Body of pancreas (tissue), 4 donors: Measurements from ENCODE around the gene EXOC1. TPM values are rescaled to one million over a fixed set of nuclear protein-coding genes. Genes with fewer than 3 reads are reported as not detected.

Experiments
- ATAC-seq: fragments of 150-250 bp; one replicate; pipeline ENCODE4 v1.9.1; 2016
- DNase-seq, 4 donors: peaks; one replicate each; pipeline ENCODE4 v3.0.0-alpha.2; 2019
- H3K27ac ChIP-seq, 4 donors: fragments of 200-600 bp; sonication (generic); 1 replicate in 3 of 4; 2 replicates in 1 of 4; pipeline versions ENCODE4 v1.5.1 to v1.6.1; 2016 to 2019; ENCODE audit warnings: mild to moderate bottlenecking in 1 of 4, mixed read lengths in 1 of 4, moderate library complexity in 1 of 4
- H3K27me3 ChIP-seq, 2 donors: fragments of 200-600 bp; sonication (generic); one replicate each; pipeline ENCODE4 v1.6.0; 2016; ENCODE audit warnings: mild to moderate bottlenecking in 1 of 2
- H3K36me3 ChIP-seq, 2 donors: fragments of 200-600 bp; sonication (generic); replicated peaks in 1 of 2; 2 replicates each; pipeline ENCODE4 v1.5.1; 2016; ENCODE audit warnings: low read depth in 2 of 2; ENCODE audit not compliant: insufficient read depth in 1 of 2
- H3K4me1 ChIP-seq: fragments of 200-600 bp; sonication (generic); one replicate; pipeline ENCODE4 v1.6.0; 2016
- H3K4me3 ChIP-seq, 2 donors: fragments of 200-600 bp; sonication (generic); 1 replicate in 1 of 2; 2 replicates in 1 of 2; pipeline ENCODE4 v1.5.1; 2016 to 2019
- H3K9me3 ChIP-seq, 3 donors: fragments of 200-600 bp; sonication (generic); 1 replicate in 2 of 3; 2 replicates in 1 of 3; pipeline ENCODE4 v1.5.1; 2016
- CTCF ChIP-seq, 7 experiments: fragments of 450-650 bp in 4 of 7; fragments of 200-600 bp in 3 of 7; sonication (generic) in 3 of 7; IDR thresholded peaks; one replicate each; pipeline ENCODE4 v1.5.1; 2016 to 2019; ENCODE audit warnings: antibody characterized with exemption in 7 of 7
- POLR2A ChIP-seq, 3 donors: fragments of 450-650 bp; IDR thresholded peaks; one replicate each; pipeline ENCODE4 v1.6.1; 2016; ENCODE audit warnings: antibody characterized with exemption in 3 of 3, mild to moderate bottlenecking in 2 of 3
- WGBS, 2 donors: methylation state at CpG; one replicate each; pipeline ENCODE4 v1.1.5; 2017; 5-methylcytosine and 5-hydroxymethylcytosine counted together
- intact Hi-C: fragments of 100-400 bp; cut with DNase I; formaldehyde crosslinking; loops from one replicate; pipeline ENCODE4 v1.15.1; 2023
- total RNA-seq, 2 donors: library from RNA; depleted of rRNA; stranded (reverse); fragments of >200 nt; gene quantifications; one replicate each; pipeline ENCODE4 v1.1.0, GENCODE V29; 2016

The EXOC1 gene
- total RNA-seq, 2 donors from 2014 or later, result 16.9 to 37.9 TPM

GRCh38 chr4:55947254-55947882, 93.9 kb downstream of the EXOC1 start:
- Histone ChIP-seq H3K27me3 (peaks cover 0 to 3% of the 10 kb centered on the region in 2 donors), H3K27ac (peak overlapping the region in 1 of 4 donors; percentile 96), H3K36me3 (no peaks in the 10 kb centered on the region), H3K9me3 (no peaks in the 10 kb centered on the region), H3K4me3 (no peak overlapping the region), H3K4me1 (peaks cover 17% of the 10 kb centered on the region)
- TF ChIP-seq POLR2A (IDR thresholded peaks at IDR 0.05) (no peak), CTCF (IDR thresholded peaks at IDR 0.05) (no peak)
- WGBS, 2 donors, result 29 to 54% methylated on average over 6 of the region's 6 CpGs
- ATAC-seq (no peak), DNase-seq (peak in 1 of 4 donors; percentile 4)
- intact Hi-C loops, result loop anchor here (10.0 kb wide), 1 partner anchor 357 kb away; no protein-coding TSS in a partner anchor

GRCh38 chr4:55947912-55948725, 94.7 kb downstream of the EXOC1 start:
- Histone ChIP-seq H3K9me3 (no peaks in the 10 kb centered on the region), H3K4me3 (peak overlapping the region in 1 of 2 donors; percentile 77), H3K27me3 (peaks cover 0 to 3% of the 10 kb centered on the region in 2 donors), H3K36me3 (no peaks in the 10 kb centered on the region), H3K27ac (peak overlapping the region in 3 of 4 donors; percentile 77 to 96 (median 92)), H3K4me1 (peaks cover 17% of the 10 kb centered on the region)
- WGBS, 2 donors, result 2 to 3% methylated on average over 19 of the region's 19 CpGs
- intact Hi-C loops, result loop anchor here (10.0 kb wide), 1 partner anchor 357 kb away; no protein-coding TSS in a partner anchor
- DNase-seq (peak in 1 of 4 donors; percentile 16), ATAC-seq (no peak)
- TF ChIP-seq POLR2A (IDR thresholded peaks at IDR 0.05), result no peak

- TF ChIP-seq CTCF (IDR thresholded peaks at IDR 0.05) (peak; percentile 93 to 99 (median 97)), POLR2A (IDR thresholded peaks at IDR 0.05) (peak in 2 of 3 donors; percentile 61 to 65)
- Histone ChIP-seq H3K27me3 (peaks cover 0 to 3% of the 10 kb centered on the region in 2 donors), H3K9me3 (no peaks in the 10 kb centered on the region), H3K4me1 (peaks cover 17% of the 10 kb centered on the region), H3K27ac (peak within 1 kb of the TSS; percentile 68 to 96 (median 84)), H3K4me3 (peak within 1 kb of the TSS; percentile 52 to 77), H3K36me3 (no peaks in the 10 kb centered on the region)
- intact Hi-C loops, result loop anchor here (10.0 kb wide), 1 partner anchor 356 kb away; no protein-coding TSS in a partner anchor
- peak; percentile 95 to 96 (median 96) for DNase-seq
- peak; percentile 97 for ATAC-seq
- WGBS, 2 donors, result 1 to 2% methylated on average over 12 to 71 of the region's 77 CpGs
Observed at GRCh38 chr4:55948726-55949481, 95.5 kb downstream of the EXOC1 start, which contains the start of gene CEP135. TSS of gene CEP135 (plus strand) at chr4:55948945. CDS start at chr4:55952131, 3,186 bp downstream.

- ATAC-seq (no peak), DNase-seq (no peak)
- no peaks in the 10 kb centered on the region for H3K9me3 ChIP-seq
- peak overlapping the region; percentile 52 to 77 for H3K4me3 ChIP-seq
- peaks cover 17% of the 10 kb centered on the region for H3K4me1 ChIP-seq
- no peaks in the 10 kb centered on the region for H3K36me3 ChIP-seq
- TF ChIP-seq POLR2A (IDR thresholded peaks at IDR 0.05) (no peak), CTCF (IDR thresholded peaks at IDR 0.05) (no peak)
- peaks cover 0 to 3% of the 10 kb centered on the region in 2 donors for H3K27me3 ChIP-seq
- WGBS, 2 donors, result 4 to 11% methylated on average over 3 of the region's 3 CpGs
- peak overlapping the region; percentile 68 to 96 (median 84) for H3K27ac ChIP-seq
- intact Hi-C loops, result loop anchor here (10.0 kb wide), 1 partner anchor 355 kb away; no protein-coding TSS in a partner anchor
Observed at GRCh38 chr4:55949482-55949802, 96.0 kb downstream of the EXOC1 start.
